ENCODE results near the gene AKAIN1.

The AKAIN1 gene

DNA sequence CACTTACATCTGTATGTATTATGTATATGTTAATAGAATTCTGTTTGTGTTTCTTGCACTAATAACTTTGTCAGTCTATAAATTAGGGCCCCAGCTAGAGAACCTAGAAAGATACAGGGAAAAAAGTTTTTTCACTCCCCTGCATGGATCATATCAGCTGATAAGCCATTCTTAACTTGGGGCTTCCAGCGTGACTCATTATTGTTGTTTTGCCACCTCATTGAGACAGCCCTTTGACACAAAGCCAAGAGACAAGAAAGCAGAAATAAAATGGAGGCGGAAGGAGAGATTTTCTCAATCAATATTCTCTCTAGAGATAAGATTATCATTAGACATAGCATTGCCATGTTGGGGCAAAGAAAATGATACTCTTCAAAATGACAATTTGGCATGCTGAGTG lies 93.4 kb downstream of the AKAIN1 start:
- Histone ChIP-seq H3K27ac (no peak overlapping the region), H3K9me3 (no peaks in the 10 kb centered on the region), H3K9ac (no peak overlapping the region), H3K4me3 (no peak overlapping the region), H3K36me3 (no peaks in the 10 kb centered on the region), H3K4me2 (no peak overlapping the region), H3K4me1 (no peaks in the 10 kb centered on the region), H3K27me3 (no peaks in the 10 kb centered on the region), H4K20me1 (no peaks in the 10 kb centered on the region)
- no peak for TF ChIP-seq Cebpa-rat (IDR thresholded peaks at IDR 0.05)

- H4K20me1 ChIP-seq, result no peaks in the 10 kb centered on the region
- H3K36me3 ChIP-seq, result no peaks in the 10 kb centered on the region
- H3K27me3 ChIP-seq, result no peaks in the 10 kb centered on the region
- no peak overlapping the region for H3K9ac ChIP-seq
- no peak overlapping the region for H3K4me2 ChIP-seq
- no peaks in the 10 kb centered on the region for H3K4me1 ChIP-seq
- no peak for TF ChIP-seq Cebpa-rat (IDR thresholded peaks at IDR 0.05)
- H3K4me3 ChIP-seq, result no peak overlapping the region
- H3K9me3 ChIP-seq, result no peaks in the 10 kb centered on the region
- H3K27ac ChIP-seq, result no peak overlapping the region
Observed at GRCh38 chr18:5103286-5103685, 93.8 kb downstream of the AKAIN1 start.

- Histone ChIP-seq H3K9me3 (peaks cover 6% of the 10 kb centered on the region; the same call in 1 of the 2 replicates), H3K36me3 (no peaks in the 10 kb centered on the region), H3K9ac (no peak overlapping the region), H3K4me3 (no peak overlapping the region), H3K27ac (no peak overlapping the region), H4K20me1 (no peaks in the 10 kb centered on the region), H3K4me2 (no peak overlapping the region), H3K27me3 (no peaks in the 10 kb centered on the region), H3K4me1 (no peaks in the 10 kb centered on the region)
- TF ChIP-seq Cebpa-rat (IDR thresholded peaks at IDR 0.05), result no peak
Observed at GRCh38 chr18:5097116-5097703, 99.8 kb downstream of the AKAIN1 start.

DNA sequence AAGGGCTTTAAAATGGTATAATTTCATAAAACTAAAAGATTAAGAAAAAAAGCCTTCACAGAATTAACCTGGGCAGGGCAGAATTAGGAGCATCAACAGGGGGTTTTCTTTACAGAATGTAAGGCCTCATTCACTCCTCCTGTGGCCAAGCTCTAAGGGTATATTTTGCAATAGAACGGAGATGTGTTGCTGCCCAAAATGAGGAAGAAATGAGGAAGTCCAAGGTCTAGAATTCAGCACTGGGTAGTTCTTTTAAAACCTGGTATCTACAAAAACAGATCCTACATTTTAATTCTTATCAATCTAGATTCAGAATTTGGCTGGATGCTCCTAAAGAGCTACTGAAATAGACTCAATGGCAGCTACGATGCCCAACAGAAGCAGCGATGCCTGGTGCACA lies 101.8 kb downstream of the AKAIN1 start:
- TF ChIP-seq Cebpa-rat (IDR thresholded peaks at IDR 0.05), result no peak

DNA sequence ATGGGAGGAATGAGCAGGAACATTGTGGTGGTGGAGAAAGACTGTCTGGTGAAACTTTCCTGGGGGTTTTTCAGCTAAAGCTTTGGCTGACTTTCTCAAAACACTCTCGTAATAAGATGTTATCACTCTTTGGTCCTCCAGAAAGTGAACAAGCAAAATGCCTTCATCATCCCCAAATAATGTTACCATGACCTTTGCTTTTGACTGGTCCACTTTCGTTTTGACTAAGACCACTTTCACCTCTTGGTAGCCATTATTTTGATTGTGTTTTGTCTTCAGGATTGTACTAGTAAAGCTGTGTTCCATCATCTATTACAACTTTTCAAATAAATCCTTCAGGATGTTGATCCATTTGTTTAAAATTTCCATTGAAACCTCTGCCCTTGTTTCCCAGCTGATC lies 103.2 kb downstream of the AKAIN1 start:
- no peaks in the 10 kb centered on the region for H3K27me3 ChIP-seq
- H4K20me1 ChIP-seq, result no peaks in the 10 kb centered on the region
- no peak overlapping the region for H3K27ac ChIP-seq
- TF ChIP-seq Cebpa-rat (IDR thresholded peaks at IDR 0.05), result no peak
- H3K9me3 ChIP-seq, result peaks cover 25% of the 10 kb centered on the region
- H3K4me1 ChIP-seq, result no peaks in the 10 kb centered on the region
- no peak overlapping the region for H3K4me2 ChIP-seq
- no peaks in the 10 kb centered on the region for H3K36me3 ChIP-seq
- no peak overlapping the region for H3K4me3 ChIP-seq
- H3K9ac ChIP-seq, result no peak overlapping the region

More for the DNA sequence above, 101.8 kb downstream of the AKAIN1 start:
- Histone ChIP-seq H4K20me1 (no peaks in the 10 kb centered on the region), H3K27me3 (no peaks in the 10 kb centered on the region), H3K4me3 (no peak overlapping the region), H3K4me2 (no peak overlapping the region), H3K4me1 (no peaks in the 10 kb centered on the region), H3K9me3 (peaks cover 16% of the 10 kb centered on the region), H3K27ac (no peak overlapping the region), H3K36me3 (no peaks in the 10 kb centered on the region), H3K9ac (no peak overlapping the region)

Data from BLaER1 (cell line).